NCI-H345 (cell line): ENCODE data around the gene ESRP2.

Source experiments
- DNase-seq: peaks from one replicate; lab custom pipeline; 2025; lab: John Stamatoyannopoulos, UW

Gene ESRP2

DNA sequence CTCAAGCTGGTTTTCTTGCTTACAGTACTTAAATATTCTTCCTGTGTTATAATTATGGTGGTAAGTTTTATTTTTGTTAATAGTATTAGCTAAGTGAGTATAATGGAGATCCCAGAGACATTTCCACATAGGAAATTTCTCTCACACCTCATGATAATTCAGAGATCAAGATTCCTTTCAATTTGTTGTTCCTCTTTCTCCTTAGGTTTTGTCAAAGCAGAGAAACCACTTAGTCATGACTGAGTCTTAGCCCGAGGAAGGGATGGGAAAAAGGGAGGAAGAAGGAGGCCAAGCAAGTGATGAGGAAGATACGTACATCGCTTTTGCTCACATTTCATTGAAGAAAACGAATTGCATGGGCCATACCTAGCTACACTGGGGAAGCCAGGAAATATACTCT lies 18.4 kb downstream of the ESRP2 start:
- no peak for DNase-seq

DNA sequence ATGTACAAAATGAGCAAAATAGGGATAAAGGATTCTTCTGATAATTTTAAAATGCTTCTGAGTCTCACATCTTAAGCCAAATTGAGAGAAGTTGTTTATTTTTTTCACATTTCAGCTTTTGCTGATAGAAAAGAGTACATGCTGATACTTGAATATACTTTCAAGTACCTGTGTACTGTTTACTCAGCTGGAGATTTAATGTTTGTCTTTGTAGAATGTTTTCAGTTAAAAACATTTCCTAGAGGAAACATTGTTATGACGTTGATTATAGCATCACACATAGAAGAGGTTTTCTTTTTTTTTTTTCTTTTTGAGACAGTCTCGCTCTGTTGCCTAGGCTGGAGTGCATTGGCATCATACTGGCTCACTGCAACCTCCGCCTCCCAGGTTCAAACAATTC lies 19.7 kb downstream of the ESRP2 start:
- DNase-seq = no peak

DNA sequence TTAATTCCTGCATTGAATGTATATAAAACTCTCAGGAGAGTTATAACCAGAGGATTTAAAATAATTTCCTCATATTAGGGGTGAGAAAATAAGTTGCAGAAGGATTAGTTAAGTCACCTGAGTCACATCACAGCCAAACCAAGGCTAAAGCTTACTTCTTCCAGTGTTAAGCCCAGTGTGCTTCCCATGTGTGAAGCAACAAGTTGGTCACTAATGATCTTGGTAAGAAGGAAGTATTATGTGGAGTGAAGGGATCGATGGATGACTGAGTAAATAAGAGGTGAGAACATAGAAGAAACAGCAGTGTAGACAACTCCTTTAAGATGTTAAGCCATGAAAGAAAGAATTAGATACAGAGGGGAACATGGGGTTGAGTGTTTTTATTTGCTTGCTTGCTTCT lies 20.6 kb downstream of the ESRP2 start:
- DNase-seq = no peak

DNA sequence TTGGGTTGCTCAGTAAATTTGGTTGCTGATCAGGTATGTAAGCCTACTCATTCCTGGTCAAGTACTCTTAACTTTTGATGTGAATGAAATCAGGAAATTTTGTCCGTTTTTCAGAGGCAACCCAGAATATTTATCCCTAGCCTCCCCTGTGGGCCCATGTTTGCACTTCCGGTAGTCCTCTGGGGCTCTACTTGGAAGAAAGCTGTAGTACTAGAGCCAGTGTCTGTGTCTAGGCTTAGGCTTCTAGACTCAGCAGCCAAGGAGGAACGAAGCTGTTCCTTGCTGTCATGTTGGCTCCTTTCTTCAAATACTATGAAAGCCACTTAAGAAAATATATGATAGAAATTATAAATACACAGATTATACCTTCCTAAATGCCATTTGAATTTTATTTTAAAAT lies 21.2 kb downstream of the ESRP2 start:
- DNase-seq = no peak

DNA sequence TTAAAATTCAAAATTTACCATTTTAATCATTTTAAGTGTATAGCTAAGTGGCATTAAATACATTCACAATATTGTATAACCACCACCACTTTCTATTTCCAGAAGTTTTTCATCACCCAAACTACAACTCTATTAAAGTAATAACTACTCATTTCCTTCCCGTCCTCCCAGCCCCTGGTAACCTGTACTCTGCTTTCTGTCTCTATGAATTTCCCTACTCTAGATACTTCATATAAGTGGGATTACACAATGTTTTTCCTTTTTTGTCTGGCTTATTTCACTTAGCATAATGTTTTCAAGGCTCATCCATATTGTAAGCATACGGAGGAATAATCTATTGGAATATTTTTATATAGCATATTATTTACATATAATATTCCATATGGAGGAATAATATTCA lies 29.7 kb downstream of the ESRP2 start:
- no peak for DNase-seq

GRCh38 chr16:68202091-68202519 lies 33.8 kb downstream of the ESRP2 start:
- peak; percentile 52 for DNase-seq

- no peak for DNase-seq
These were observed 35.7 kb downstream of the ESRP2 start for GRCh38 chr16:68200088-68200783.

- DNase-seq = no peak
These were observed 38.7 kb downstream of the ESRP2 start for GRCh38 chr16:68197250-68197649.

DNA sequence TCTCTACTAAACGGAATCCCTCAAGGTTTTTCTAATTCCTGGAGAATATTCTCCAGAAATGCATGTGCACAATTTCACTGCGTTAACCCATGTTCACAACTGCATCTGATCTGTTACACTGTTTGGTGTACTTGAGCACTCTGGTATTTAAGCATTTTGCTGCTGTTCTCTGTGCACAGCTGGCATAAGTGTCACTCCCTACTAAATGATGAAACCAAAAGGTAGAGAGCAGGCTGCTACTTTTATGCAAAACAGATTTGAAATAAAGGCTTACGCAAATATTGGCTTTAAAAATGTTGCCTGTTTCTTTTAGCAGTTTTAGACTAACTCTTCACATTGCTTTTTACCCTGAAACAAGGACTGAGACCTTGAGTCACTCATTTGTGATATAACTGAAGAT lies 41.7 kb downstream of the ESRP2 start:
- DNase-seq = no peak

DNA sequence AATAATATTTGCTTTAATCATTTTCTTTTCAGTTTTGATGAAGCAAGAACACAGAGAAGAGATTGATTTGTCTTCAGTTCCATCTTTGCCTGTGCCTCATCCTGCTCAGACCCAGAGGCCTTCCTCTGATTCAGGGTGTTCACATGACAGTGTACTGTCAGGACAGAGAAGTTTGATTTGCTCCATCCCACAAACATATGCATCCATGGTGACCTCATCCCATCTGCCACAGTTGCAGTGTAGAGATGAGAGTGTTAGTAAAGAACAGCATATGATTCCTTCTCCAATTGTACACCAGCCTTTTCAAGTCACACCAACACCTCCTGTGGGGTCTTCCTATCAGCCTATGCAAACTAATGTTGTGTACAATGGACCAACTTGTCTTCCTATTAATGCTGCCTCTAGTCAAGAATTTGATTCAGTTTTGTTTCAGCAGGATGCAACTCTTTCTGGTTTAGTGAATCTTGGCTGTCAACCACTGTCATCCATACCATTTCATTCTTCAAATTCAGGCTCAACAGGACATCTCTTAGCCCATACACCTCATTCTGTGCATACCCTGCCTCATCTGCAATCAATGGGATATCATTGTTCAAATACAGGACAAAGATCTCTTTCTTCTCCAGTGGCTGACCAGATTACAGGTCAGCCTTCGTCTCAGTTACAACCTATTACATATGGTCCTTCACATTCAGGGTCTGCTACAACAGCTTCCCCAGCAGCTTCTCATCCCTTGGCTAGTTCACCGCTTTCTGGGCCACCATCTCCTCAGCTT lies 45.0 kb downstream of the ESRP2 start:
- no peak for DNase-seq

DNA sequence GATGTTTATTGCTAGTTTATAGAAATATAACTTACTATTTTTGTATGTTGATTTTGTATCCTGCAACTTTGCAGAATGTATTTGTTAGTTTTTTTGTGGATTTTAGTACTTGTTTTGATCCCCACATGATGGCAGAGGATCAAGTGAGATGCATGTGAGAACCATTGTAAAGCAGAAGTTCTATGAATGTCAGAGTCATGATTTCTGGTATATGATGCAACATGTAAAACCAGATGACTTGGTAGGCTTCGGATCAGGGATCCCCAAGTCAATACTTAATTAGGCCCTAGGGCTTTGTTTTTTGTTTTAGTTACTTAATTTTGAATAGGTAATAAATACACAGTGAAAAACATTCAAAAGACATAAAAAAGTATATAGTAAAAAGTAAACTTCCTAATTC lies 45.8 kb downstream of the ESRP2 start:
- no peak for DNase-seq

DNA sequence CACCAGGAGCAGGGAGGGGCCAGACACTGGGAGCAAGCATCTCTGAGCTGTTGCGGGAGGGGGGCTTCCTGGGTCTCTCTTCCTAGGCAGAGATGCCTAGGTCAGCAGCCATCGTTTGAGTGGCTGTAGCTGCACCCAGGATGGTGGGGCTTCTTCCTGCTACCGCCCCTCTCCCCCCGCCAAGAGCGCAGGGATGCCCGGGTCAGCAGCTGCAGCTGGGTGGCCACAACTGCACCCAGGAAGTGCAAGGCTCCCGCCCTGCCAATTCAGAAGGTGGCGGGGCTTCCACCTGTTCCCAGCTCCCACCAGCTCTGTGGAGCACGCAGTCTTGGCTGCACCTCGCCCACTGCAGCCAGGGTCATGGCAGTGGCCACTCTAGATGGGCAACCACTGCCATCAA lies 47.8 kb downstream of the ESRP2 start:
- DNase-seq = no peak

- DNase-seq = no peak
These were observed 48.4 kb downstream of the ESRP2 start for GRCh38 chr16:68187505-68187904.

DNA sequence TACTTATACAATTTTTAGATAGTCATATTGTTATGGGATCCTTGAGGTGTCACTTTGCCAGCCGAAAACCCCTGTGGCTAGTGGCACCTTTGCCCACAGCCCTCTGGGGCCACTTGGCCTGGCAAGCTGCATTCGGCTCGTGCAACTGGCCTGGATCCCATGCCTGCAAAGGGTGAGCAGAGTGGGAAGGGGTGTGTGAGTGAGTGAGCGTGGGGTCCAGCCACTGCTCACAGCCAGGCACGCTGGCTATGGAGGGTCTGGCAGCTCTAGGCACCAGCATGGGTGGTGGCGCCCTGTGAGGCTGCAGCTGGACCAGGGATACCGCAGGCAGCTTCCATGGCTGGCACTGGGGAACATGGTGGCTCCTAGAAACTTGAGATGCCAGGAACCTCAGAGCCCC lies 49.0 kb downstream of the ESRP2 start:
- DNase-seq = no peak

DNA sequence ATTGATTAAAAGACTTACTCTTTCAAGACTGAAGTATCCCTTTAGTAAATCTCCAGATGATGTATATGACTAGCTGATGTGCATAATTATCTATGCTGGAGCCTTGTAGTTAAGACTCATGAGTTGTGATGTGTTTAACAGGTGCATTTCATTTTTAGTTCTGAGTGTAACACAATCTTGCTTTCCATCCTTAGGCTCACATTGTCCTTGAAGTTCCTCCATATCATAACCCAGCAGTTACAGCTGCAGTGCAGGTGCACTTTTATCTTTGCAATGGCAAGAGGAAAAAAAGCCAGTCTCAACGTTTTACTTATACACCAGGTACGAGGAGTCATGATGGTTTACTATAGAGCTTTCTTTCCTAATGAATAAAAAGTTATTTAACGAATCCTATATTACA lies 52.9 kb downstream of the ESRP2 start:
- no peak for DNase-seq

- DNase-seq = no peak
These were observed 56.1 kb downstream of the ESRP2 start for GRCh38 chr16:68179855-68180254.

- DNase-seq = no peak
These were observed 56.6 kb downstream of the ESRP2 start for GRCh38 chr16:68179196-68179795.
